ENCODE results near the gene LHFPL4.

GRCh38 chr3:9600597-9600996 is 47.0 kb upstream of the LHFPL4 start:
- TF ChIP-seq FOXA1 (IDR thresholded peaks at IDR 0.05) (no peak), ELF4 (IDR thresholded peaks at IDR 0.05) (no peak), FOXK2 (IDR thresholded peaks at IDR 0.05) (no peak)
